ENCODE data around the gene AHDC1. TPM values are rescaled to one million over a fixed set of nuclear protein-coding genes. Genes with fewer than 3 reads are reported as not detected.

Gene AHDC1
- polyA plus RNA-seq, 2 of the 4 experiments (the other 2 are of a cell fraction), result 1.3 to 11.5 TPM

DNA sequence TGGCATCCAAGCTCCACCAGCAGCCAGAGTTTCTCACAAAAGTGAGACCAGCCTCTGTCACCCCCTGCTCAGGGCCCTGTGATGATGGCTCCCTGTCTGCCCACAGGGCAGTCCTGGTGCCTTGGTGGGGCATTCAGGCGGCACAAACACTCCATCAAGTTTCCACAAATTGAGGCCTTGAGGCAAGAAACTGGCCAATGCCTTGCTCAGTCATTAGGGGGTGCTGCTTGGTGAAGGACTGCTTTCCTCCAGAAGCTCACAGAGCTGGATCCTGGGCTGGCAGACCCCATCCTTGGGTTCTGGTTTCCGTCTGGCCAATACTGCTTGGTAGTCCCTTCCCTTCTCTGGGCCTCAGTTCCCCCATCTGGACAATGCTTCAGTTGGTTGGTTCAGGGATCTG lies 12.5 kb upstream of the AHDC1 start:
- Histone ChIP-seq H3K4me1 (peaks cover 3% of the 10 kb centered on the region; the same call in 1 of the 3 replicates), H3K4me2 (no peak overlapping the region), H3K9me3 (no peaks in the 10 kb centered on the region), H3K27ac (no peak overlapping the region), H3K4me3 (no peak overlapping the region)
- 89% methylated on average over 2 of the region's 2 CpGs for WGBS (ENCODE audit: missing lambda C conversion rate)
- FAIRE-seq (no peak), ATAC-seq (no peak), DNase-seq (ENCODE audit: low read depth in 1 of 2, low spot score in 1 of 2) (no peak)
- POLR2A ChIA-PET, result no interaction called here
- CTCF ChIA-PET, result interaction anchor here (1.7 to 8.8 kb wide), 4 partner anchors 8 to 221 kb away, joined by 3 to 61 read pairs (median 5); no protein-coding TSS in a partner anchor
- TF ChIP-seq POLR2AphosphoS2 (conservative IDR thresholded peaks at IDR 0.05; ENCODE audit: low read length), result no peak
- TF ChIP-seq HEYL (CRISPR knock-in tag; IDR thresholded peaks at IDR 0.05), result no peak
- TF ChIP-seq, protein P1, sequence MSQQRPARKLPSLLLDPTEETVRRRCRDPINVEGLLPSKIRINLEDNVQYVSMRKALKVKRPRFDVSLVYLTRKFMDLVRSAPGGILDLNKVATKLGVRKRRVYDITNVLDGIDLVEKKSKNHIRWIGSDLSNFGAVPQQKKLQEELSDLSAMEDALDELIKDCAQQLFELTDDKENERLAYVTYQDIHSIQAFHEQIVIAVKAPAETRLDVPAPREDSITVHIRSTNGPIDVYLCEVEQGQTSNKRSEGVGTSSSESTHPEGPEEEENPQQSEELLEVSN (IDR thresholded peaks at IDR 0.05; ENCODE audit: borderline replicate concordance, low read depth), result no peak
- no peak for TF ChIP-seq EHF (CRISPR knock-in tag; IDR thresholded peaks at IDR 0.05)
- TF ChIP-seq NR3C1 (IDR thresholded peaks at IDR 0.05), result no peak
- TF ChIP-seq NFE2L2 (conservative IDR thresholded peaks at IDR 0.05; ENCODE audit: low read length), result no peak
- TF ChIP-seq FOXS1 (CRISPR knock-in tag; IDR thresholded peaks at IDR 0.05), result no peak
- TF ChIP-seq RNF2 (IDR thresholded peaks at IDR 0.05; ENCODE audit: borderline replicate concordance, low read depth), result no peak
- TF ChIP-seq MAFK (IDR thresholded peaks at IDR 0.05; ENCODE audit: partially characterized antibody), result no peak
- no peak for TF ChIP-seq EHMT2 (IDR thresholded peaks at IDR 0.05; ENCODE audit: low read depth)
- TF ChIP-seq ZC3H11A (IDR thresholded peaks at IDR 0.05), result no peak
- TF ChIP-seq GATA3 (IDR thresholded peaks at IDR 0.05; ENCODE audit: borderline replicate concordance), result no peak
- TF ChIP-seq NPAS2 (CRISPR knock-in tag; IDR thresholded peaks at IDR 0.05; ENCODE audit: borderline replicate concordance), result no peak
- no peak for TF ChIP-seq FOSB (CRISPR knock-in tag; IDR thresholded peaks at IDR 0.05)
- no peak for TF ChIP-seq FOSL2 (IDR thresholded peaks at IDR 0.05)
- TF ChIP-seq FOSL2 (CRISPR knock-in tag; IDR thresholded peaks at IDR 0.05), result no peak
- TF ChIP-seq, protein P2, sequence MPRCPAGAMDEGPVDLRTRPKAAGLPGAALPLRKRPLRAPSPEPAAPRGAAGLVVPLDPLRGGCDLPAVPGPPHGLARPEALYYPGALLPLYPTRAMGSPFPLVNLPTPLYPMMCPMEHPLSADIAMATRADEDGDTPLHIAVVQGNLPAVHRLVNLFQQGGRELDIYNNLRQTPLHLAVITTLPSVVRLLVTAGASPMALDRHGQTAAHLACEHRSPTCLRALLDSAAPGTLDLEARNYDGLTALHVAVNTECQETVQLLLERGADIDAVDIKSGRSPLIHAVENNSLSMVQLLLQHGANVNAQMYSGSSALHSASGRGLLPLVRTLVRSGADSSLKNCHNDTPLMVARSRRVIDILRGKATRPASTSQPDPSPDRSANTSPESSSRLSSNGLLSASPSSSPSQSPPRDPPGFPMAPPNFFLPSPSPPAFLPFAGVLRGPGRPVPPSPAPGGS (IDR thresholded peaks at IDR 0.05), result no peak
- TF ChIP-seq, protein P3, sequence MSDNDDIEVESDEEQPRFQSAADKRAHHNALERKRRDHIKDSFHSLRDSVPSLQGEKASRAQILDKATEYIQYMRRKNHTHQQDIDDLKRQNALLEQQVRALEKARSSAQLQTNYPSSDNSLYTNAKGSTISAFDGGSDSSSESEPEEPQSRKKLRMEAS (IDR thresholded peaks at IDR 0.05), result no peak
- no peak for TF ChIP-seq JUNB (IDR thresholded peaks at IDR 0.05)
- TF ChIP-seq, protein P4, sequence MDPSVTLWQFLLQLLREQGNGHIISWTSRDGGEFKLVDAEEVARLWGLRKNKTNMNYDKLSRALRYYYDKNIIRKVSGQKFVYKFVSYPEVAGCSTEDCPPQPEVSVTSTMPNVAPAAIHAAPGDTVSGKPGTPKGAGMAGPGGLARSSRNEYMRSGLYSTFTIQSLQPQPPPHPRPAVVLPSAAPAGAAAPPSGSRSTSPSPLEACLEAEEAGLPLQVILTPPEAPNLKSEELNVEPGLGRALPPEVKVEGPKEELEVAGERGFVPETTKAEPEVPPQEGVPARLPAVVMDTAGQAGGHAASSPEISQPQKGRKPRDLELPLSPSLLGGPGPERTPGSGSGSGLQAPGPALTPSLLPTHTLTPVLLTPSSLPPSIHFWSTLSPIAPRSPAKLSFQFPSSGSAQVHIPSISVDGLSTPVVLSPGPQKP (IDR thresholded peaks at IDR 0.05; ENCODE audit: low read depth, low read length), result no peak
- TF ChIP-seq RAD21 (conservative IDR thresholded peaks at IDR 0.05 in 1 of 2, IDR thresholded peaks at IDR 0.05 in 1 of 2), result no peak

DNA sequence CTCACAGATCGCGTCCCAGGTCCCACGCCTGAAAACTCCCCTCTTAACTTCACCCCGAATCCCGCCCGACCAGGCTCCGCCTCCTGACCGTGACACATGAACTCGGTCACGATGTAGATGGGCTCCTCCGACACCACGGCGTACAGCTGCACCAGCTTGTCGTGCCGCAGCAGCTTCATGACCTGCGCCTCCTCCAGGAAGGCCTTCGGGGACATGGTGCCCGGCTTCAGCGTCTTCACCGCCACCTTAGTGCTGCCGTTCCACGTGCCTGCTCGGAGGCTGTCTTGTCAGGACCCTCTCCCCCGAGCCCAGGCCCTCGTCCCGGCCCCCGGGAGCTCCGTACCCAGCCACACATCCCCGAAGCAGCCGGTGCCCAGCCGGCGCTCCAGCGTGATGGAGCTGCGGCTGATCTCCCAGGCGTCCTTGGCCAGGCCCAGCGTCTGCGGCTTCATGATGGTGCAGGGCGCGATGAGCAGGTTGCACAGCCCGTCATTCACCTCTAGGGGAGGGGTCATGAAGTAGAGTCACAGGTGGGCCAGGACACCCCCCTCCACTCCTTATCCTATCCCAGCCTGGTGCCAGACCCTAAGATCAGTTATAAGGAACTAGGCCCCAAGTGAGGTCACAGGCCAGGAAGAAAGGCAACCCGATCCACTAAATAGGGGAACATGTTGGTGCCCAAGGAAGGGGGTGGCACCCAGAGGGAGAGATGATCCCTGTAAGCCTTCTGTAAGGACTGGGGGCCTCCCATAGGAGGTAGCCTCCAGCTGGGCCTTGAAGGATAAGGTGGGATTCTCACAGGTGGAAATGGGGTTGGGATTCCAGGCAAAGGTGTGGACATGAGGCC lies 11.6 kb upstream of the AHDC1 start:
- DNase-seq (ENCODE audit: low read depth in 1 of 2, low spot score in 1 of 2) (no peak), ATAC-seq (no peak), FAIRE-seq (no peak)
- CTCF ChIA-PET, result interaction anchor here (1.5 to 8.8 kb wide), 6 partner anchors 8 to 220 kb away, joined by 3 to 61 read pairs (median 5); no protein-coding TSS in a partner anchor
- Histone ChIP-seq H3K4me1 (no peaks in the 10 kb centered on the region), H3K4me2 (no peak overlapping the region), H3K9me3 (no peaks in the 10 kb centered on the region), H3K27ac (no peak overlapping the region), H3K4me3 (no peak overlapping the region)
- POLR2A ChIA-PET, result no interaction called here
- TF ChIP-seq HEYL (CRISPR knock-in tag; IDR thresholded peaks at IDR 0.05), result no peak
- TF ChIP-seq SREBF2 (IDR thresholded peaks at IDR 0.05), result no peak
- TF ChIP-seq FOXS1 (CRISPR knock-in tag; IDR thresholded peaks at IDR 0.05), result no peak
- TF ChIP-seq, protein P5, sequence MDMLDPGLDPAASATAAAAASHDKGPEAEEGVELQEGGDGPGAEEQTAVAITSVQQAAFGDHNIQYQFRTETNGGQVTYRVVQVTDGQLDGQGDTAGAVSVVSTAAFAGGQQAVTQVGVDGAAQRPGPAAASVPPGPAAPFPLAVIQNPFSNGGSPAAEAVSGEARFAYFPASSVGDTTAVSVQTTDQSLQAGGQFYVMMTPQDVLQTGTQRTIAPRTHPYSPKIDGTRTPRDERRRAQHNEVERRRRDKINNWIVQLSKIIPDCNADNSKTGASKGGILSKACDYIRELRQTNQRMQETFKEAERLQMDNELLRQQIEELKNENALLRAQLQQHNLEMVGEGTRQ (IDR thresholded peaks at IDR 0.05), result no peak
- no peak for TF ChIP-seq FOSB (CRISPR knock-in tag; IDR thresholded peaks at IDR 0.05)
- TF ChIP-seq GATA3 (IDR thresholded peaks at IDR 0.05; ENCODE audit: borderline replicate concordance), result no peak
- TF ChIP-seq, protein P4 (IDR thresholded peaks at IDR 0.05; ENCODE audit: low read depth, low read length), result no peak
- no peak for TF ChIP-seq NR3C1 (IDR thresholded peaks at IDR 0.05)
- TF ChIP-seq BHLHE40 (IDR thresholded peaks at IDR 0.05; ENCODE audit: low read depth, low read length), result no peak
- TF ChIP-seq HOXB5 (CRISPR knock-in tag; IDR thresholded peaks at IDR 0.05), result no peak
- no peak for TF ChIP-seq EHF (CRISPR knock-in tag; IDR thresholded peaks at IDR 0.05)
- no peak for TF ChIP-seq PHF8 (IDR thresholded peaks at IDR 0.05; ENCODE audit: borderline replicate concordance, low read depth)
- no peak for TF ChIP-seq FOSL2 (IDR thresholded peaks at IDR 0.05)
- TF ChIP-seq FOSL2 (CRISPR knock-in tag; IDR thresholded peaks at IDR 0.05), result no peak
- no peak for TF ChIP-seq TFCP2L1 (CRISPR knock-in tag; IDR thresholded peaks at IDR 0.05)
- TF ChIP-seq EHMT2 (IDR thresholded peaks at IDR 0.05; ENCODE audit: low read depth), result no peak
- no peak for TF ChIP-seq POLR2A (IDR thresholded peaks at IDR 0.05; ENCODE audit: low read length)
- TF ChIP-seq CHD2 (IDR thresholded peaks at IDR 0.05; ENCODE audit: low read length, partially characterized antibody), result no peak
- no peak for TF ChIP-seq HOXA7 (CRISPR knock-in tag; IDR thresholded peaks at IDR 0.05)
- TF ChIP-seq CHD4 (IDR thresholded peaks at IDR 0.05; ENCODE audit: borderline replicate concordance), result no peak
- 70% methylated on average over 20 of the region's 41 CpGs for WGBS (ENCODE audit: missing lambda C conversion rate)

Data from A549 (cell line).